GM12865 (cell line): ENCODE data around the gene FBXO31.
"Not testable (repeated sequence)": the region's sequence is repeated elsewhere in the genome, so short reads cannot be mapped to it uniquely, and the experiment has no call there.

Experiments
- DNase-seq: peaks from one replicate; pipeline ENCODE4 v3.0.0; 2010; ENCODE audit warnings: low read depth
- H3K4me3 ChIP-seq: 2 replicates; pipeline ENCODE4 v1.5.1; 2011; ENCODE audit warnings: mild to moderate bottlenecking, low read depth, low read length, control low read depth
- TF ChIP-seq, protein P1 (sequence below): IDR thresholded peaks from 2 replicates; pipeline ENCODE4 v1.5.1; 2011; ENCODE audit warnings: low read length, control low read depth, low read depth, inconsistent platforms; ENCODE audit not compliant: insufficient read depth; ENCODE audit errors: missing control alignments

The FBXO31 gene

DNA sequence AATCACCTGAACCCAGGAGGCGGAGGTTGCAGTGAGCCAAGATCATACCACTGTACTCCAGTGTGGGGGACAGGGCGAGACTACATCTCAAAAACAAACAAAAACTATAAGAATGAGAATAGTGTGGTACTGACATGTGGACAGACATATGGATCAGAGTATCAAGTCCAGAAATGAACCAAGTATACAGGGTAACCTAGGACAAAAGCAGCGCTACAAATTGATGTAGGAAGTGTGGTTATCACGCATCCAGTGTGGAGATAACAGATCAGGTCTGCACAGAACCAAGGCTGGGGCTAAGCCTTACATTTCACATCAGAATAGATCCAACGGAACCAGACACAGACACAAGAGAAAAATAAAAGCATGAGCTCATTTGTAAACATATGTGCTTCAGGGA is 43.4 kb downstream of the FBXO31 start:
- TF ChIP-seq, protein P1, sequence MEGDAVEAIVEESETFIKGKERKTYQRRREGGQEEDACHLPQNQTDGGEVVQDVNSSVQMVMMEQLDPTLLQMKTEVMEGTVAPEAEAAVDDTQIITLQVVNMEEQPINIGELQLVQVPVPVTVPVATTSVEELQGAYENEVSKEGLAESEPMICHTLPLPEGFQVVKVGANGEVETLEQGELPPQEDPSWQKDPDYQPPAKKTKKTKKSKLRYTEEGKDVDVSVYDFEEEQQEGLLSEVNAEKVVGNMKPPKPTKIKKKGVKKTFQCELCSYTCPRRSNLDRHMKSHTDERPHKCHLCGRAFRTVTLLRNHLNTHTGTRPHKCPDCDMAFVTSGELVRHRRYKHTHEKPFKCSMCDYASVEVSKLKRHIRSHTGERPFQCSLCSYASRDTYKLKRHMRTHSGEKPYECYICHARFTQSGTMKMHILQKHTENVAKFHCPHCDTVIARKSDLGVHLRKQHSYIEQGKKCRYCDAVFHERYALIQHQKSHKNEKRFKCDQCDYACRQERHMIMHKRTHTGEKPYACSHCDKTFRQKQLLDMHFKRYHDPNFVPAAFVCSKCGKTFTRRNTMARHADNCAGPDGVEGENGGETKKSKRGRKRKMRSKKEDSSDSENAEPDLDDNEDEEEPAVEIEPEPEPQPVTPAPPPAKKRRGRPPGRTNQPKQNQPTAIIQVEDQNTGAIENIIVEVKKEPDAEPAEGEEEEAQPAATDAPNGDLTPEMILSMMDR: no peak
- DNase-seq: no peak
- no peak overlapping the region for H3K4me3 ChIP-seq

DNA sequence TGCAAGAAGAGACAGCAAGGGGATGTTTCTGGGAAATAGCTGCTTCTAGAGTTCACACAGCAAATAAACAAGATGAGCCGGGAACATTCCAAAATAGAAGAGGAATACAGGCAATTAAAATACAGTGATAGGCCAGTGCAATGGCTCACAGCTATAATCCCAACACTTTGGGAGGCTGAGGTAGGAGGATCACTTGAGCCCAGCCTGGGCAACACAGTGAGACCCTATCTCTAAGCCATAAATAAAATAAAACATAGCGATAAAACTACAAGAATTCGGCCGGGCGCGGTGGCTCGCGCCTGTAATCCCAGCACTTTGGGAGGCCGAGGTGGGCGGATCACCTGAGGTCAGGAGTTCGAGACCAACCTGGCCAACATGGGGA is 43.9 kb downstream of the FBXO31 start:
- not testable (repeated sequence) for DNase-seq, H3K4me3 ChIP-seq

DNA sequence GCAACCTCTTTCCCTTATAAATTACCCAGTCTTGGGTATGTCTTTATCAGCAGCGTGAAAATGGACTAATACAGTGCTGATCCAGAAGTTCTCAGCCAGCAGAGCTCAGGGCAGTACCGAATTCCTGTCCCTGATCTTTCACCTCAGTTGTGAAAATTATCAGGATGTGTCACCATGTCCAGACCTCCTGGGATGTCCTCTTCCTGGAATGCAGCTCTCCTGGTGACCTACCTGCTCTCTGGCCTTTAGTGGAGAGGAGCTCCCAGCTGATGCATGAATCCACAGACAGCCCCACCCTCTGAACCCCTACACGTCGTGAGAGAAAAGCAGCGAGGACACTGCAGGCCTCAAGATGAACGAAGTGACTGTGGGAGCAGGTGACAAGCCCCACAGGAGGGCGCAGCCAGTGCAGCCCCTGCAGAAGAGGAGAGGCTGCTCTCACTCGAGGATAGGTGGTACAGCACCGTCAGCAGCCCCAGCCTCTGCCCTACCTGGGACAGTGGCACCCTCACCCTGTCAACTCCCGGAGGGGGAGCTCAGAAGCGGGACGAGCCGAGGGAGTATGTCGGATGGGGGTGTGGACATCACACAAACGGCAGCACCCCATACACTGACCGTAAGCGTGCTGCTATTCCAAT is 44.4 kb downstream of the FBXO31 start:
- TF ChIP-seq, protein P1: no peak
- H3K4me3 ChIP-seq: no peak overlapping the region
- DNase-seq: no peak

DNA sequence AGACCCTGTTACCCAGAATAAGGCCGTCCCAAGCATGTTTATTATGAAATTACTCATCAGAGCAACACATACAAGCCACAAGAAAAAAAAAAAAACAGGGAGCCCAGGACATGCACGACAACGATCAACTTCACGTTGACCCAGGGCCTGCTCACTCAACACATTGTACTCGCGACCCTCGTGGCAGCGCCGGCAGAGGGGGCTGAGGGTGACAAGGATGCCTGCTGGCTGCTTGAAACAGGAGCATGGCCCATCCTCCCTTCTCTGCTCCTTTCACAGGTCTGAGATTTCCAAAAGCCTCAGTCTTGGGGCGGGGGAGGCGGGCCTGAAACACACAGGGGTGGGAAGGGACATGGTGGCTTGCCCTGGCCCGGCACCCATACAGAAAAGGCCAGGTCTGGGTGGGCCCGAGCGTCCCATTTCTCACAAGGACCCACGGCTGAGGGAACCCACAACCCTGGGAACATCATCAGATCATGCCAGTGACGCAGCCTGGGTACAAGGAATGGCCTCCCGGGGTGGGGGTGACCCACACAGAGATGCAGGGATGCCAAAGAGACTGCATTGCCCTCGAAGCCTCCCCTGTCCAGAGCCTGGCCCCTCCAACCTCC is 45.3 kb downstream of the FBXO31 start:
- H3K4me3 ChIP-seq: no peak overlapping the region
- TF ChIP-seq, protein P1: no peak
- no peak for DNase-seq

DNA sequence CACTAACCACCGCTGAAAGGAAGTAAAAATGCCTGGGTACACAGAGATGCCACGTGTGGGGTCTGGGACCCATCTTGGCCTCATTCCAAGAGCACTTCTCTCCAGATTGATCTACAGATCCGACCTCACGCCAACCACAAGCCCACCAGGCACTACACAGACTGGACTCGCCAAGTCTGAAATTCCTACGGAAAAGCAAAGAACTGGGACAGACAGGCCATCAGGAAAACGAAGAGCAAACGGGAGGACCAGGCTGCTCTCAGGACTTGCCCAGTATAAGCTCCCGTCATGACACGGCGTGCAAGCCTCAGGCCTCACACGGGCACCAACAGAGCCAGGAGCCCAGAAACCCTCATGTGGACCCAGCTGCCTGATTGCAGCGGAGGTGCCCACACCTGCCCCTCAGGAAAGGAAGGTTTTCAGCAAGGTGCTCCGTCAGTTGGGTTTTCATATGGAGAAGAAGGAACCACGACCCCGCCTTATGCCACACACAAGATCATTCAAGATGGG is 46.3 kb downstream of the FBXO31 start:
- TF ChIP-seq, protein P1: no peak

DNA sequence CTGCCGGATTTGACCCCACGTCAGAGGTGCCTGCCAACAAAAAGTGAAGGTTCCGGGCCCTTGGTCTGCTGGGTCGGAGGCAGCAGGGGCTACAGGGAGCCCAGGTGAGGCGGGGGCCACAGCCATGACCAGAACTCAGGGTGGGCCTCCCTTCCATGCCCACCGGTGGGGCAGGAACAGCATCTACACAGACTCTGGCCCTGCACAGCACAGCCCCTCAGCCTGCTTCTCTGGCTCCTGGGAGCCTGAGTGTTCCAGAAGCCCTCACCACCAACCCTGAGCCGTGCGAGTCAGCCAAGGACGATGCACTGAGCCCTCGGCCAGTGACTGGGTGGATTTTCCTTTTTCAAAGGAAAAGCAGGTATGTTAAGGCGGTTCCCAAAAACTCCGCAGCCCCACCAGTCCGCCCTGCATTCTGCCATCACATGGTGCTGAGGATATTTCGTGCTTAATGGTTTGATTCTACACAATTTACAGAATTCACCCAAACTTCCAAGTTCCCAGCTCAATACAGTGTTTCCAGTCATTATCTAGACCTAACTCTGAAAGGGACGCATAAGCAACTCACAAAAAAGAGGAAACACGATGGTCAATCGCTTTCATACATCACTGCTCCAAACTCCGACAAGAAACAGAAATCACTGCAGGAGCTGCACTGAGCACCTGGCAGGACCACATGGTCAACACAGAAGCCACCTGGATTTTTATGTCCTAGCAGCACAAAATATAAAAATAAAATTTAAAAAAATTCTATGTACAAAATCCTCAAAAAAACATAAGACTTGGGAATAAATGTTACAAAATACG is 46.9 kb downstream of the FBXO31 start:
- no peak for DNase-seq
- TF ChIP-seq, protein P1: no peak
- H3K4me3 ChIP-seq: no peak overlapping the region

More for the DNA sequence above, 46.3 kb downstream of the FBXO31 start:
- no peak for DNase-seq
- H3K4me3 ChIP-seq: no peak overlapping the region

DNA sequence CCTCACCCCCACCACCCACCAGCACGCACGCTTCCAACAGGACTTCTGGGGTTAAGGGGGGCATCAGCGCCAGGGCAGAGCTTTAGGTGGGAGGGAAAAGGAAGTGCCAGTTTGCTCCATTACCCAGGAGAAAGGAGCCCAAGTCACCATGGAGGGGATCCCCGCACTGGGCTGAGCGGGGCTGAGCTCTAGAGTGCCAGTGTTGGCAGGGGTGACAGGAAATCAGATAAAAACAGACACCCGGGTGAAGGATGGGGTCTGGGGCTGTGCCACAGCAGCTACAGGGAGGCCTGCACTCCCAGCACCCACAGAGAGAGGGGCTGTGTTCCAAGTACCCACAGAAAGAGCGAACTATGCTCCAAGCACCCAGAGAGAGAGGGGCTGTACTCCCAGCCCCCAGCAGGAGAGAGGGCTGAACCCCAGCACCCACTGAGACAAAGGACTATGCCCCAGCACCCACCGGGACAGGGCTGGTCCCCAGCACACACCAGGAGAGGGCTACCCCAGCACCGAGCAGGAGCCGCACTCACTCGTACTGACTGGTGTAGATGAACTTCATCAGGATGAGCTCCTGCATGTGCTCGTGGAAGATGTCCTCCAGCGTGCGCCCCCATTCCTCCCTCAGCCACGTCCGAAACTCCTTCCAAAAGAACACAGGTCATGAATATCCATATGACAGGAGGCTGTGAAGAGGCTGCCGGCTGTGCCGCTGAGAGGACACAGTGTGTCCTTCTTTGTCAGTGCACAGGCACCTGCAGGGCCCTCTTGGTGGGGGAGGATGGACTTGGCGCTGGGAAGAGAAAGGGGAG is 47.7 kb downstream of the FBXO31 start:
- TF ChIP-seq, protein P1: no peak
- no peak for DNase-seq
- H3K4me3 ChIP-seq: no peak overlapping the region
